ENCODE data around the gene COBL. TPM values are rescaled to one million over a fixed set of nuclear protein-coding genes. Genes with fewer than 3 reads are reported as not detected.

COBL gene
- polyA plus RNA-seq, 3 donors = not detected

DNA sequence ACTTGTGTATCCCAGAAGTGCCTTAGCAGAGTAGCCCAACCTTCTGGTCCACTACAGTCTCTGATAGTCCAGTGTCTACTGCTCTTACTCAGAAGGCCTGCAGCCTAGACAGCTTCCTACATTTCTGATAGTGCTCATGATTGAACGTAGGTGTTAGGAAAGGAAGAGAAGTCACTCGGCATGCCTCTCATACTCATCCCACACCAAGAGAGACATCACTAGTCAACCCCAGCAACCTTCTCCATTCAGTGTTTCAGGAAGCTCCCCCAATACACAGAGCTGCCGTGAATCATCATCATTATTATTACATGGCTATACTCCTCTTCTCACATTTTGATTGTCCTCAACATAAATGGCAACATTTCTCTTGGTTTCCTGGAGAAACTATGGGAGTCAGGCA, 166.4 kb downstream of the COBL start:
- no peak overlapping the region for H3K4me3 Mint-ChIP-seq
- TF ChIP-seq, protein P1, sequence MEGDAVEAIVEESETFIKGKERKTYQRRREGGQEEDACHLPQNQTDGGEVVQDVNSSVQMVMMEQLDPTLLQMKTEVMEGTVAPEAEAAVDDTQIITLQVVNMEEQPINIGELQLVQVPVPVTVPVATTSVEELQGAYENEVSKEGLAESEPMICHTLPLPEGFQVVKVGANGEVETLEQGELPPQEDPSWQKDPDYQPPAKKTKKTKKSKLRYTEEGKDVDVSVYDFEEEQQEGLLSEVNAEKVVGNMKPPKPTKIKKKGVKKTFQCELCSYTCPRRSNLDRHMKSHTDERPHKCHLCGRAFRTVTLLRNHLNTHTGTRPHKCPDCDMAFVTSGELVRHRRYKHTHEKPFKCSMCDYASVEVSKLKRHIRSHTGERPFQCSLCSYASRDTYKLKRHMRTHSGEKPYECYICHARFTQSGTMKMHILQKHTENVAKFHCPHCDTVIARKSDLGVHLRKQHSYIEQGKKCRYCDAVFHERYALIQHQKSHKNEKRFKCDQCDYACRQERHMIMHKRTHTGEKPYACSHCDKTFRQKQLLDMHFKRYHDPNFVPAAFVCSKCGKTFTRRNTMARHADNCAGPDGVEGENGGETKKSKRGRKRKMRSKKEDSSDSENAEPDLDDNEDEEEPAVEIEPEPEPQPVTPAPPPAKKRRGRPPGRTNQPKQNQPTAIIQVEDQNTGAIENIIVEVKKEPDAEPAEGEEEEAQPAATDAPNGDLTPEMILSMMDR (IDR thresholded peaks at IDR 0.05) = no peak
- Histone ChIP-seq H3K79me2 (ENCODE audit: insufficient read depth, low read length) (no peaks in the 10 kb centered on the region), H3K4me1 (ENCODE audit: control insufficient read depth in 1 of 2, insufficient read depth in 2 of 2, low read length in 2 of 2) (no peaks in the 10 kb centered on the region), H3K9me3 (replicated peaks in 1 of 2; ENCODE audit: control insufficient read depth in 1 of 2, insufficient read depth in 1 of 2, low read length in 2 of 2) (peaks cover 14 to 30% of the 10 kb centered on the region in 2 donors), H3K9ac (ENCODE audit: insufficient read depth, low read length, poor library complexity, severe bottlenecking) (no peak overlapping the region), H4K20me1 (ENCODE audit: insufficient read depth, low read length) (no peaks in the 10 kb centered on the region), H3K27ac (ENCODE audit: low read depth in 1 of 2, low read length in 2 of 2) (no peak overlapping the region), H2AFZ (ENCODE audit: insufficient read depth, low read depth, low read length, poor library complexity, severe bottlenecking) (no peak overlapping the region), H3K4me2 (replicated peaks; ENCODE audit: extremely low read depth, low read length, poor library complexity, severe bottlenecking) (no peak overlapping the region), H3K27me3 (ENCODE audit: control insufficient read depth in 2 of 2, insufficient read depth in 2 of 2, low read length in 2 of 2) (no peaks in the 10 kb centered on the region), H3K36me3 (replicated peaks in 1 of 2; ENCODE audit: control insufficient read depth in 1 of 2, insufficient read depth in 2 of 2, low read length in 2 of 2) (no peaks in the 10 kb centered on the region), H3K4me3 (replicated peaks in 1 of 3; ENCODE audit: low read depth in 2 of 3, low read length in 3 of 3) (no peak overlapping the region)
- H3K27me3 Mint-ChIP-seq (ENCODE audit: low read depth in 3 of 3) = peaks cover 1 to 5% (median 5%) of the 10 kb centered on the region in 3 donors
- H3K36me3 Mint-ChIP-seq = no peaks in the 10 kb centered on the region
- no peaks in the 10 kb centered on the region for H3K4me1 Mint-ChIP-seq
- no peak overlapping the region for H3K27ac Mint-ChIP-seq
- DNase-seq = no peak
- intact Hi-C loops (cut with micrococcal nuclease) = no loop called here
- WGBS (ENCODE audit: insufficient coverage) = 100% methylated on average over 1 of the region's 3 CpGs
- peaks cover 15 to 38% (median 27%) of the 10 kb centered on the region in 7 donors for H3K9me3 Mint-ChIP-seq

DNA sequence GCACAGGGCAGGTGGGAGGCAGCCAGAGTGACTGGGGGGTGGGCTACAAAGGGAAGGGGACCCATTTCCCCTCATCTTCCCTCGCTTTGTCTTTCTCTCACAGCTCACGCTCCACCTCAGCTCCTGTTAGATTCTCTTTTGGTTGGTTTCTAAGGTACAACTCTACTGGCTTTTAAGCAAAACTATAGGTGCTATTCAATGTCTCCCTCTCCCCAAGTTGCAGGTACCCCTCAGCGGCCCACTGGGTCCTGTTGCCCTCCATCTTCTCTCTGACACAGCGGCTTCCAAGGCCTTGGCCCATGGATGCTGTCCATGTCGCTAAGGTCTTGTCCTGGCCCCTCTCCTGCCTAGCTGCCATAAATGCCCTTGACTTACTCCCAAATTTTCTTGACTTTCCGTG, 168.4 kb downstream of the COBL start:
- no peaks in the 10 kb centered on the region for H3K4me1 Mint-ChIP-seq
- no peaks in the 10 kb centered on the region for H3K36me3 Mint-ChIP-seq
- Histone ChIP-seq H3K79me2 (ENCODE audit: insufficient read depth, low read length) (no peaks in the 10 kb centered on the region), H3K4me3 (replicated peaks in 1 of 3; ENCODE audit: low read depth in 2 of 3, low read length in 3 of 3) (no peak overlapping the region), H3K27ac (ENCODE audit: low read depth in 1 of 2, low read length in 2 of 2) (no peak overlapping the region), H2AFZ (ENCODE audit: insufficient read depth, low read depth, low read length, poor library complexity, severe bottlenecking) (no peak overlapping the region), H3K9me3 (replicated peaks in 1 of 2; ENCODE audit: control insufficient read depth in 1 of 2, insufficient read depth in 1 of 2, low read length in 2 of 2) (peaks cover 14 to 30% of the 10 kb centered on the region in 2 donors), H3K4me2 (replicated peaks; ENCODE audit: extremely low read depth, low read length, poor library complexity, severe bottlenecking) (no peak overlapping the region), H3K9ac (ENCODE audit: insufficient read depth, low read length, poor library complexity, severe bottlenecking) (no peak overlapping the region), H4K20me1 (ENCODE audit: insufficient read depth, low read length) (no peaks in the 10 kb centered on the region), H3K4me1 (ENCODE audit: control insufficient read depth in 1 of 2, insufficient read depth in 2 of 2, low read length in 2 of 2) (no peaks in the 10 kb centered on the region), H3K36me3 (replicated peaks in 1 of 2; ENCODE audit: control insufficient read depth in 1 of 2, insufficient read depth in 2 of 2, low read length in 2 of 2) (no peaks in the 10 kb centered on the region), H3K27me3 (ENCODE audit: control insufficient read depth in 2 of 2, insufficient read depth in 2 of 2, low read length in 2 of 2) (no peaks in the 10 kb centered on the region)
- DNase-seq = no peak
- TF ChIP-seq, protein P1 (IDR thresholded peaks at IDR 0.05) = no peak
- WGBS (ENCODE audit: insufficient coverage) = 95% methylated on average over 4 of the region's 6 CpGs
- no peak overlapping the region for H3K27ac Mint-ChIP-seq
- no peak overlapping the region for H3K4me3 Mint-ChIP-seq
- peaks cover 15 to 39% (median 28%) of the 10 kb centered on the region in 7 donors for H3K9me3 Mint-ChIP-seq
- intact Hi-C loops (cut with micrococcal nuclease) = no loop called here
- H3K27me3 Mint-ChIP-seq (ENCODE audit: low read depth in 3 of 3) = peaks cover 1 to 8% (median 5%) of the 10 kb centered on the region in 3 donors

Measured in CD14-positive monocyte (primary cell).